HepG2 (cell line): ENCODE measurements around the gene EIF4A3.

Experiments used
- ARNTL ChIP-seq: sonication (generic); formaldehyde crosslinking; IDR thresholded peaks from 2 replicates; pipeline ENCODE4 v1.4.0; 2020; ENCODE audit warnings: mild to moderate bottlenecking, missing genetic modification reagents
- CTCF ChIP-seq: sonication (generic); formaldehyde crosslinking; IDR thresholded peaks from 2 replicates; pipeline ENCODE4 v1.5.0; 2020; ENCODE audit warnings: mild to moderate bottlenecking, missing genetic modification reagents, moderate library complexity
- DPF2 ChIP-seq: sonication (generic); formaldehyde crosslinking; IDR thresholded peaks from 2 replicates; pipeline ENCODE4 v1.4.0; 2020; ENCODE audit warnings: mild to moderate bottlenecking, low read depth, missing genetic modification reagents, borderline replicate concordance
- FOSL2 ChIP-seq: sonication (generic); formaldehyde crosslinking; IDR thresholded peaks from 2 replicates; pipeline ENCODE4 v1.4.0; 2020; ENCODE audit warnings: missing genetic modification reagents
- HIC2 ChIP-seq: sonication (generic); formaldehyde crosslinking; IDR thresholded peaks from 2 replicates; pipeline ENCODE4 v1.9.0; 2022; ENCODE audit warnings: low read depth, missing genetic modification reagents
- JUN ChIP-seq: sonication (generic); formaldehyde crosslinking; IDR thresholded peaks from 2 replicates; pipeline ENCODE4 v1.4.0; 2020; ENCODE audit warnings: mild to moderate bottlenecking, missing genetic modification reagents
- KDM1A ChIP-seq: IDR thresholded peaks from 2 replicates; pipeline ENCODE4 v1.6.1; 2016; ENCODE audit warnings: missing compliant biosample characterization
- MTA3 ChIP-seq: sonication (generic); formaldehyde crosslinking; IDR thresholded peaks from 2 replicates; pipeline ENCODE4 v1.4.0; 2020; ENCODE audit warnings: missing genetic modification reagents
- PCBP2 ChIP-seq: fragments of 200-400 bp; formaldehyde crosslinking; optimal IDR thresholded peaks from 2 replicates; pipeline ENCODE3; 2018; ENCODE audit warnings: low read length, low read depth; ENCODE audit not compliant: poor library complexity, severe bottlenecking
- SALL2 ChIP-seq: sonication (generic); formaldehyde crosslinking; IDR thresholded peaks from 2 replicates; pipeline ENCODE4 v1.8.1; 2023; ENCODE audit warnings: mild to moderate bottlenecking, missing genetic modification reagents, inconsistent platforms
- ZBTB10 ChIP-seq: sonication (generic); formaldehyde crosslinking; IDR thresholded peaks from 2 replicates; pipeline ENCODE4 v1.4.0; 2020; ENCODE audit warnings: missing genetic modification reagents, borderline replicate concordance
- ZNF777 ChIP-seq: sonication (generic); formaldehyde crosslinking; IDR thresholded peaks from 2 replicates; pipeline ENCODE4 v1.4.0; 2020; ENCODE audit warnings: missing genetic modification reagents

- no peak for TF ChIP-seq SALL2 (CRISPR knock-in tag)
- TF ChIP-seq DPF2 (CRISPR knock-in tag), result no peak
- no peak for TF ChIP-seq CTCF
- no peak for TF ChIP-seq FOSL2
- no peak for TF ChIP-seq HIC2
- no peak for TF ChIP-seq JUN (CRISPR knock-in tag)
- TF ChIP-seq PCBP2, result no peak
- TF ChIP-seq ZNF777 (CRISPR knock-in tag), result no peak
- TF ChIP-seq MTA3 (CRISPR knock-in tag), result no peak
- no peak for TF ChIP-seq KDM1A (CRISPR knock-in tag)
- no peak for TF ChIP-seq ZBTB10 (CRISPR knock-in tag)
- TF ChIP-seq ARNTL, result no peak
Measured at GRCh38 chr17:80177986-80178595, 31.2 kb upstream of the EIF4A3 start.
